Measurements from ENCODE around the gene PARD3B.

GRCh38 chr2:204835786-204836185 lies 290.5 kb downstream of the PARD3B start:
- TF ChIP-seq CTCF (conservative IDR thresholded peaks at IDR 0.05; ENCODE audit: low read depth, low read length) (no peak), EZH2 (IDR thresholded peaks at IDR 0.05; ENCODE audit: borderline replicate concordance, low read depth, low read length, poor library complexity, severe bottlenecking) (no peak)

Measured in A673 (cell line).